ENCODE data around the gene JAKMIP3. TPM values are rescaled to one million over a fixed set of nuclear protein-coding genes. Genes with fewer than 3 reads are reported as not detected.

Gene JAKMIP3
- total RNA-seq, result under 0.01 TPM in 2 replicates

DNA sequence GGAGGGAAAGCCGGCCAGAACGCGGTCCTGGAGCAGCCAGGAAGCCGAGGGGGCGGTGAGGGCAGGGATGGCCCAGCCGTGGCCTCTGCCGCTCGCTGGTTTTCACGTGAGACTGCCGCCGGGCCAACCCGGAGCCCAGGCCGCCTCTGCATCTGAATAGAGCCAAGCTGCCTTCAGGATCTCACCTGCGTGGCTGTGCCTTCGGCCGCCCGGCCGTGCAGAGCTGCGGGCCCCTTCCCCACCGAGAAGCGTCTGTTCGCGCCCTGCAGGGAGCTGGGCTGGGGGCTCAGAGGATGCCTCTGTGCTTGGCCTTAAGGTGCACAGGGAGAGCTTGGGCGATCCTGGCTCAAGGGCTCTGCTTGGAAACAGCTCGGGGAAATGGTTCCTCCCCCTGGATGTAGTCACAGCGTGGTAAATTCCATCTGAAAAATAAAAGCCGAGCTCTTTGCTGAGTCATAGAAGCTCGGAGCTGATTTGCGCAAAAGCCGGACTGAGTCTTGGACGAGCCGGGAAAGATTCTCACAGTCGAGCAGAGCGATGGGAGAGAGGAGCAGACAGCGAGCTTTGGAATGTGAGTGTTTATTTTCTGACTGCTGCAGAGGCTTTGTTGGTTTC is at the start of gene JAKMIP3:
Gene JAKMIP3 (plus strand): TSS at position 456 of the 615 bp plus-strand sequence. CDS start 38,863 bp downstream, outside the sequence.

Other genes starting within 250 kb of the JAKMIP3 start
- gene PPP2R2D, start 164.9 kb upstream of the JAKMIP3 start, total RNA-seq, result 21.5 and 25.7 TPM in 2 replicates
- 105 and 126 TPM in 2 replicates for gene BNIP3, start 84.0 kb upstream of the JAKMIP3 start, total RNA-seq
- 5.9 and 7.1 TPM in 2 replicates for gene DPYSL4, start 121.0 kb downstream of the JAKMIP3 start, total RNA-seq
- gene STK32C, start 242.0 kb downstream of the JAKMIP3 start, total RNA-seq, result 11.9 and 12.8 TPM in 2 replicates

Measured in bronchus fibroblast of lung (primary cell).